Keratinocyte (primary cell): ENCODE measurements around the gene ANO7. TPM values are rescaled to one million over a fixed set of nuclear protein-coding genes. Genes with fewer than 3 reads are reported as not detected.

Source experiments
- DNase-seq: peaks from one replicate; pipeline ENCODE4 v3.0.0-alpha.2; 2011; ENCODE audit warnings: low read depth, missing footprints, low spot score
- FAIRE-seq: peaks from 2 replicates; lab custom pipeline; 2011; peaks lifted over from hg19 to GRCh38; lab: Jason Lieb, UNC
- H2AFZ ChIP-seq: 2 replicates; pipeline ENCODE4 v1.6.0; 2012; ENCODE audit warnings: low read length, control low read depth, inconsistent platforms; ENCODE audit not compliant: control insufficient read depth
- H3K27ac ChIP-seq: 2 replicates; pipeline ENCODE4 v1.5.1; 2011; ENCODE audit warnings: low read length; ENCODE audit not compliant: control insufficient read depth, insufficient read depth
- H3K27me3 ChIP-seq: 3 replicates; pipeline ENCODE4 v1.6.0; 2011; ENCODE audit warnings: low read length; ENCODE audit not compliant: control insufficient read depth, insufficient read depth; ENCODE audit errors: extremely low read depth
- H3K36me3 ChIP-seq, 2 experiments: 2 replicates in 1 of 2; 3 replicates in 1 of 2; pipeline ENCODE4 v1.5.1; 2011; ENCODE audit warnings: low read length in 2 of 2, mild to moderate bottlenecking in 1 of 2; ENCODE audit not compliant: control insufficient read depth in 2 of 2, insufficient read depth in 2 of 2; ENCODE audit errors: extremely low read depth in 1 of 2
- H3K4me1 ChIP-seq: 3 replicates; pipeline ENCODE4 v1.5.1; 2011; ENCODE audit warnings: low read length; ENCODE audit not compliant: control insufficient read depth, insufficient read depth; ENCODE audit errors: extremely low read depth
- H3K4me2 ChIP-seq: 3 replicates; pipeline ENCODE4 v1.6.0; 2011; ENCODE audit warnings: low read depth, low read length; ENCODE audit not compliant: control insufficient read depth, insufficient read depth; ENCODE audit errors: extremely low read depth
- H3K4me3 ChIP-seq, 3 experiments: fragments of 200-600 bp in 1 of 3; sonication (generic) in 1 of 3; 2 replicates in 2 of 3; 3 replicates in 1 of 3; pipeline ENCODE4 v1.5.1; 2011 to 2016; ENCODE audit warnings: low read length in 3 of 3, mild to moderate bottlenecking in 3 of 3, control low read depth in 2 of 3, inconsistent platforms in 1 of 3, low read depth in 1 of 3, mixed read lengths in 1 of 3, mixed run types in 1 of 3, moderate library complexity in 1 of 3; ENCODE audit not compliant: control insufficient read depth in 2 of 3, insufficient read depth in 2 of 3; ENCODE audit errors: extremely low read depth in 1 of 3
- H3K79me2 ChIP-seq: 2 replicates; pipeline ENCODE4 v1.6.0; 2012; ENCODE audit warnings: low read length; ENCODE audit not compliant: control insufficient read depth, insufficient read depth
- H3K9ac ChIP-seq: 3 replicates; pipeline ENCODE4 v1.6.0; 2011; ENCODE audit warnings: low read length; ENCODE audit not compliant: control insufficient read depth, insufficient read depth; ENCODE audit errors: extremely low read depth
- H3K9me1 ChIP-seq: 3 replicates; pipeline ENCODE4 v1.6.0; 2011; ENCODE audit warnings: low read length; ENCODE audit not compliant: control insufficient read depth, insufficient read depth; ENCODE audit errors: extremely low read depth
- H3K9me3 ChIP-seq: 2 replicates; pipeline ENCODE4 v1.5.1; 2012; ENCODE audit warnings: low read depth, low read length; ENCODE audit not compliant: control insufficient read depth
- H4K20me1 ChIP-seq: 3 replicates; pipeline ENCODE4 v1.6.0; 2011; ENCODE audit warnings: low read length; ENCODE audit not compliant: control insufficient read depth, insufficient read depth; ENCODE audit errors: extremely low read depth
- CTCF ChIP-seq, 3 experiments: IDR thresholded peaks in 1 of 3; conservative IDR thresholded peaks in 1 of 3; optimal IDR thresholded peaks in 1 of 3; 2 replicates in 2 of 3; 3 replicates in 1 of 3; pipeline versions ENCODE3 to v1.5.1; 2011; ENCODE audit warnings: low read length in 3 of 3, mild to moderate bottlenecking in 3 of 3, moderate library complexity in 2 of 3, control low read depth in 1 of 3, inconsistent platforms in 1 of 3; ENCODE audit not compliant: insufficient read depth in 2 of 3; ENCODE audit errors: extremely low read depth in 1 of 3
- EZH2 ChIP-seq: IDR thresholded peaks from one replicate; pipeline ENCODE4 v1.6.1; 2012; ENCODE audit warnings: inconsistent platforms, mild to moderate bottlenecking, low read length, moderate library complexity
- dilution Hi-C: fragments of 300-500 bp; cut with MboI; formaldehyde crosslinking; loops from one replicate; pipeline ENCODE4 v1.7.0; 2020; ENCODE audit warnings: low sequenced_read_pairs; ENCODE audit not compliant: extremely low pct_ligation_motif_present
- polyA plus RNA-seq, 5 experiments: library from polyadenylated mRNA; depleted of rRNA in 3 of 5; stranded (reverse) in 3 of 5; stranded (forward) in 1 of 5; unstranded in 1 of 5; fragments of >200 nt; gene quantifications; 1 replicate in 1 of 5; 2 replicates in 3 of 5; 3 replicates in 1 of 5; pipeline versions ENCODE4 v1.2.1 to v1.2.3, GENCODE V29; 2011 to 2012; ENCODE audit warnings: missing spikeins in 2 of 5, low read depth in 1 of 5, low replicate concordance in 1 of 5

ANO7 gene
- polyA plus RNA-seq, 1 donor (not counting 4 experiments of a cell fraction or from before 2014, with no cell fraction given): 0.14 TPM

GRCh38 chr2:241204490-241204889, 16.0 kb downstream of the ANO7 start:
- no peak overlapping the region for H2AFZ ChIP-seq
- no peaks in the 10 kb centered on the region for H3K9me1 ChIP-seq
- no peak overlapping the region for H3K4me2 ChIP-seq
- no peak overlapping the region for H3K4me3 ChIP-seq
- H3K9me3 ChIP-seq: no peaks in the 10 kb centered on the region
- FAIRE-seq (no peak), DNase-seq (no peak)
- no peak overlapping the region for H3K9ac ChIP-seq
- no peaks in the 10 kb centered on the region for H3K36me3 ChIP-seq
- H3K27me3 ChIP-seq: no peaks in the 10 kb centered on the region
- H3K4me1 ChIP-seq: no peaks in the 10 kb centered on the region
- H3K79me2 ChIP-seq: no peaks in the 10 kb centered on the region
- H3K27ac ChIP-seq: no peak overlapping the region
- dilution Hi-C loops: no loop called here
- no peak for TF ChIP-seq CTCF (optimal IDR thresholded peaks at IDR 0.05 in 1 of 3, IDR thresholded peaks at IDR 0.05 in 1 of 3, conservative IDR thresholded peaks at IDR 0.05 in 1 of 3; ENCODE audit: extremely low read depth in 1 of 3, insufficient read depth in 2 of 3, low read length in 3 of 3)
- no peak for TF ChIP-seq EZH2
- H4K20me1 ChIP-seq: no peaks in the 10 kb centered on the region

- Histone ChIP-seq H4K20me1 (no peaks in the 10 kb centered on the region), H3K27me3 (no peaks in the 10 kb centered on the region), H3K9me1 (no peaks in the 10 kb centered on the region), H3K36me3 (no peaks in the 10 kb centered on the region), H3K79me2 (no peaks in the 10 kb centered on the region), H3K9ac (no peak overlapping the region), H3K4me3 (no peak overlapping the region), H2AFZ (no peak overlapping the region), H3K9me3 (no peaks in the 10 kb centered on the region), H3K27ac (no peak overlapping the region), H3K4me2 (no peak overlapping the region), H3K4me1 (no peaks in the 10 kb centered on the region)
- DNase-seq: no peak
- TF ChIP-seq EZH2: no peak
- no peak for TF ChIP-seq CTCF (optimal IDR thresholded peaks at IDR 0.05 in 1 of 3, IDR thresholded peaks at IDR 0.05 in 1 of 3, conservative IDR thresholded peaks at IDR 0.05 in 1 of 3; ENCODE audit: extremely low read depth in 1 of 3, insufficient read depth in 2 of 3, low read length in 3 of 3)
- dilution Hi-C loops: no loop called here
- FAIRE-seq: no peak
Measured at GRCh38 chr2:241205086-241205485, 16.6 kb downstream of the ANO7 start.
